Subcutaneous adipose tissue (tissue), 4 donors: ENCODE results near the gene NTM. TPM values are rescaled to one million over a fixed set of nuclear protein-coding genes. Genes with fewer than 3 reads are reported as not detected.

ENCODE experiments used
- total RNA-seq, 4 donors: library from RNA; depleted of rRNA; stranded (reverse); fragments of >200 nt; gene quantifications; one replicate each; pipeline ENCODE4 v1.1.0, GENCODE V29; 2016
- TF ChIP-seq, protein P1 (sequence below): fragments of 450-650 bp; IDR thresholded peaks from one replicate; pipeline ENCODE4 v1.5.1; 2016; ENCODE audit warnings: low read depth, mild to moderate bottlenecking, control low read depth, antibody characterized with exemption, moderate library complexity

The NTM gene
- total RNA-seq, 4 donors from 2014 or later: 1.5 to 5.7 (median 1.7) TPM

DNA sequence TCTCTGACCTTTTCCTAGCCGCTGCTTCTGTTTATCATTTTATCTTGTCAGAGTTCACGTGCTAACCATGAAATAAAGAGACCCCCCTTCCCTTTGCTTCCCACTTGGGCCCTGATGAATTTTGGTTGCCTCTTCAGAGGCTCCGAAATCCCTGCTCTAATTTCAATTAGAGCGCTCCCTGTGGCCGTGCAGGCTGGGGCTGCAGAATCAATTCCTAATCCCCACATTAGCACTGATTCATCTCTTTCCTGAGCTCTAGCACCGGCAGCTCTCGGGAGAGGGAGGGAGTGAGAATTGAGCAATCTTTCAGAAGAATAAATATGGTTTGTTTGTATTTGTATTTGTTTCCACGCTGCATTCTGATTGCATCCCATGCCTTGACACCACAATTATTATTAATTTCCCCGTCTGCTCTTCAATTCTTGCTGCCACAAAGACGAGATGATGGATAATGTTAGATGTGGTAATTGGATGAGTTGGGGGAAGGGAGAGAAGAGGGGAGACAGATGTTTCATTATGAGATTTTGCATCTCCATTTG lies 76.9 kb downstream of the NTM start:
- TF ChIP-seq, protein P1, sequence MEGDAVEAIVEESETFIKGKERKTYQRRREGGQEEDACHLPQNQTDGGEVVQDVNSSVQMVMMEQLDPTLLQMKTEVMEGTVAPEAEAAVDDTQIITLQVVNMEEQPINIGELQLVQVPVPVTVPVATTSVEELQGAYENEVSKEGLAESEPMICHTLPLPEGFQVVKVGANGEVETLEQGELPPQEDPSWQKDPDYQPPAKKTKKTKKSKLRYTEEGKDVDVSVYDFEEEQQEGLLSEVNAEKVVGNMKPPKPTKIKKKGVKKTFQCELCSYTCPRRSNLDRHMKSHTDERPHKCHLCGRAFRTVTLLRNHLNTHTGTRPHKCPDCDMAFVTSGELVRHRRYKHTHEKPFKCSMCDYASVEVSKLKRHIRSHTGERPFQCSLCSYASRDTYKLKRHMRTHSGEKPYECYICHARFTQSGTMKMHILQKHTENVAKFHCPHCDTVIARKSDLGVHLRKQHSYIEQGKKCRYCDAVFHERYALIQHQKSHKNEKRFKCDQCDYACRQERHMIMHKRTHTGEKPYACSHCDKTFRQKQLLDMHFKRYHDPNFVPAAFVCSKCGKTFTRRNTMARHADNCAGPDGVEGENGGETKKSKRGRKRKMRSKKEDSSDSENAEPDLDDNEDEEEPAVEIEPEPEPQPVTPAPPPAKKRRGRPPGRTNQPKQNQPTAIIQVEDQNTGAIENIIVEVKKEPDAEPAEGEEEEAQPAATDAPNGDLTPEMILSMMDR: no peak

DNA sequence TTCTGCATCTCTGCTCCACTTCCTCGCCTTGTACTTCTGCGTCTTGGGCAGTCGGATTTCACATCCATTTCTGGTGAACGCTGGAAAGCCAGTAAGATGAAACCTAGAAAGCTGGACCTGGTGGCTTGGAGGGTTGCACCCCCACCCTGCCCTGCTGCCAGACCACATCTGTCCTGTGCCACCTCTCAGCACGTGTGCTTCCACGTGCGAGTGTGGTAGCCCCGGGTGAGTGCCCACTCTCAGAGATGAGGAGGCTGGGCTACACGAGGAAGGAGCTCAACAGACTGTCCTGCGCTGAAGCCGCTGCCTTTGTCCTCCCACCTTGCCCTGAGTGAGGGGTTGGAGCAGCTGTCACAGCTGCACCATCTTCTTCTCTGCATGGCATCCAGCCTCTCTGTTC lies 77.5 kb downstream of the NTM start:
- TF ChIP-seq, protein P1: no peak

DNA sequence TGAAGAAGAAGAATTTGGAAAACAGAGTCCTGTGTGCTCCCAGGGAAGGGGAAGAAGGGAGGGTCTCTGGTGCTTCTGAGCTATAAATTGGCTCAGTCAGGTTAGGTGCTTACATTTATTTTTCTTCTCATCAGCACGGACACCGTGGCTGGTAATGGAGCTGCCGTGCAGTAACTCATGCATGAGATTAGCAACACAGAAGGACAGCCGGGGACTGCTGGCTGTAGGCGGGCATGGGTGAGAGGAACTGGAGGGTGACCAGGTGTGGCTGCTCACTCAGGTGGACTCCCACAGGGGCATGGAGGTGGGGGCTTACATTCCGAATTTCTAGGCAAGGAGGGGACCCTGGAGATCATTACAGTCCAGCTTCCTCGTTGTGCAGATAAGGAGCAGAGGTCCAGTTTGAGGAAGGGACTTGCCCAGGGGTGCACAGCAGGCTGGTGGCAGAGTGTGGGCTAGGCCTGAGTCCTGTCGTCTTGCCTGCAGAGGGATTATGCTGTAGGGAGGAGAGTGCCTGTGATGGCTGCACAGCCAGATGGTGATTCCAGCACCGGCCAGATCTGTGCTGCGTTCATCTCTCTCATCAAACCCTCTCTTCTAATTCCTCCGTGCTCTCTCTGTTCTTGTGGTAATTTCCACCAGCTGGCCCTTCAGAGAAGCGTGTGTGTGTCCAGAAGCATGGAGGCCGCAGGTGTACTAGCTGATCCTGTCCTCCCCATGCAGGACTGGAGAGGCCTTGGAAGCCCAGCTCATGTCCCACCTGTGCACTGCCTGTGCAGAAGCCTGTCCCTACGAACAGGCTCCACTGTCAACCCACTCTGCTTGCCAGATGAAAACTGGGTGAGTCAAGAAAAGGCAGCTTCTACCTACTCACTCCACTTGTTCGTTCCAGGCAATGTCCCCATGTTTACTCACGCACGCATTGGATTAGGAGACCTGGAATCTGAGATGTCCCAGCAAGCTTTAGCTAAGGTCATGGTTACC lies 78.9 kb downstream of the NTM start:
- TF ChIP-seq, protein P1: no peak

DNA sequence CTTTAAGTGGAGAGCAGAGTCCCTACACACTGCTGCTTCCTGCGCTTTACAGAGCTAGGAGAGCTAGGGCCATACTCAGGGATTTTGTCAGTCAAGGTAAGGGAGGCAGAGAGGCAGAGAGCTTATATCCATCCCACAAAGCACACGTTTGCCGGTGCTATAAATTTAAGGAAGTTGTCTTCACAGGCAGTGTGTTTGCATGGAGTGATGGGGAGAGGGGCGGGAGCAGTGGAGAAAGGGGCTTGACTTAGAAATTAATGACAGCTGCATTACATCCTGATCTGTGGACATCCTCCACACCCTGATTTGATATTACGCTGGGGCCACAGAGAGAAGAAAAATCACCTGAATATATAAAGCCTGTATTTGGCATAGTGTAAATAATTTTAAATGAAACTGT lies 84.1 kb downstream of the NTM start:
- TF ChIP-seq, protein P1: no peak

DNA sequence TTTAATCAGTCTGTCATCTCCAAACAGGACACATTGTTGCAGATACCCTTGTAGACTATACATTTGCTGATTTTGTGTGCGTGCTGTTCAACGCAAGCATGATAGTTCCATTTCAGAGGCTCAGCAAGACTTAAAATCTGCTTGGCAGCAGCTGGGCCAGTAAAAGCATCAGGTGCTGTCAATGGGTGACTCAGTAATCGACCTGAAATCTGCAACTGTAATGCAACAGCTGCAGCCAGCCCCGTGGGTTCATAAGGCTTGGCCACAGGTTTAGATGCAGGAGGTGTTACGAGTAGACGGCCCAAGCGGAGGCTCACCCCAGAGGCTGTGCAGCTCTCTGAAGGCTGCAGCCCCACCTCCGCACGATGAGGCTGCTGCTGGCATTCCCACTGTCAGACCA lies 84.6 kb downstream of the NTM start:
- TF ChIP-seq, protein P1: no peak

DNA sequence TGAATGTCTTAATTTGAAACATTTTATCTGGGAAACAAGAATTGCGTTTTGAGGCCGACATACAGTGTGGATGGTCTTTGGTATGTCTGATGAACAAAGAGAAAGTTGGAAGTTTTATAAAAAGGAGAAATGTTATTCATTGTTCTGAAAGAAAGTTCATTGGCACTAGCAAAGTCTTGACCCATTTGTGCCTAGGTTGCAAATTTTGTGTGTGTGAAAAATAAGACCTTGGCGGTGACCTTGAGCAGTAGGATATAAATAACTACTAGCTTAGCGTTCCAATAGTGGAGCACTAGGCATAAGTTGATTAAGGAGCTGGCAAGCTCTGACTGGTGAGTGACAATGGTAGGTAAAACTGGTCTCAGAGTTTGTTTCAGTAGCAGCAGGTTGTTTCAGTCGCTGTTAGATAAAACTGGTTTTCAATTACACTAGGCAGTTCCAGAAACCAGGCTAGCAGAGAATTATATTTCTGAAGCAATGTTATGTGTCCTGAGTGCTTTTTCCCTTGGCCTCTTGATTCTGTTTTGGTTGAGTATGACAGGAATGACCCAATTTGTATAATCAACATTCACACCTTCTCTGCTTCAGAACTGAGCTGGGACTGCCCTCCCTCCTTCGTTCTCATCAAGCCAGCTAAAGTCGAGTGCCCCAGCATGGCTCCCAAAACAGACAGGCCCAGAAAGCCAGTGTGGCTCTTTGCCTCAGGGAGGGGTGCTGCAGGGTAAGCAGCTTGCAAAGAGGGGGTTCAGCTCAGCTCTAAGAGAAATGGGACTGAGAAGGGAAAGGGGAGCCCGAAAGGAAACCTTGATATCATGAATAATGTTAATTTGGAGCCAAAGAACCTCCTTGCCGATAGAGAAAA lies 85.7 kb downstream of the NTM start:
- TF ChIP-seq, protein P1: no peak
